Measurements from ENCODE around the gene ODAD3. TPM values are rescaled to one million over a fixed set of nuclear protein-coding genes. Genes with fewer than 3 reads are reported as not detected.
A peak's percentile ranks its signal among the peaks of the same experiment; 100 is the strongest.

ODAD3 gene
- total RNA-seq, 1 experiment from 2014 or later, result 1.9 TPM

DNA sequence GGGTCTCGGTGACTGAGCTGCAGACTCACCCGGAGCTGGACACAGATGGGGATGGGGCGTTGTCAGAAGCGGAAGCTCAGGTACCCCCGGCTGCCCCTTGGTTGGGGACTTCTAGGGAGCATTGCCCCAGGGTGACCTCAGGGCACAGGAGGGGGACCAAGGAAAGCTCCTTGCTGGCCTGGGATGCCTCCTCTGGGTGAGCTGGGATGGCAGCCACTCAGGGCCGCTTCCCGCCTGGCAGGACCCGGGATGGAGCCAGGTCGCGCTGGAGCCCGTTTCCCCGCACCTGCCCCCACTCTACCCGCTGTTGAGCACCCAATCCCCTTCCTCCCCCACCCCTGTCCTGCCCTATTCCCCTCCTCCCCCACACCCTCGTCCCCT is 11.3 kb upstream of the ODAD3 start:
- ChIA-PET CTCF (interaction anchor here (0.6 kb wide), 1 partner anchor 152 kb away, joined by 5 read pairs; no protein-coding TSS in a partner anchor), POLR2A (no interaction called here)
- in situ Hi-C loops (cut with HindIII; ENCODE audit: low pct_unique_long_range_greater_than_20kb, low sequenced_read_pairs), result no loop called here
- no TSS peak for BruUV-seq (replicated peaks)
- no peaks in the 10 kb centered on the region for H3K4me1 ChIP-seq (ENCODE audit: control insufficient read depth, insufficient read depth, low read length)
- ATAC-seq (peak; percentile 54), DNase-seq (ENCODE audit: low read depth, low spot score) (no peak)
- TF ChIP-seq SIN3A (IDR thresholded peaks at IDR 0.05; ENCODE audit: borderline replicate concordance, insufficient read depth, low read depth, low read length) (no peak), TCF7L2 (IDR thresholded peaks at IDR 0.05; ENCODE audit: low read depth, low read length) (no peak)
- TF ChIP-seq, protein P1, sequence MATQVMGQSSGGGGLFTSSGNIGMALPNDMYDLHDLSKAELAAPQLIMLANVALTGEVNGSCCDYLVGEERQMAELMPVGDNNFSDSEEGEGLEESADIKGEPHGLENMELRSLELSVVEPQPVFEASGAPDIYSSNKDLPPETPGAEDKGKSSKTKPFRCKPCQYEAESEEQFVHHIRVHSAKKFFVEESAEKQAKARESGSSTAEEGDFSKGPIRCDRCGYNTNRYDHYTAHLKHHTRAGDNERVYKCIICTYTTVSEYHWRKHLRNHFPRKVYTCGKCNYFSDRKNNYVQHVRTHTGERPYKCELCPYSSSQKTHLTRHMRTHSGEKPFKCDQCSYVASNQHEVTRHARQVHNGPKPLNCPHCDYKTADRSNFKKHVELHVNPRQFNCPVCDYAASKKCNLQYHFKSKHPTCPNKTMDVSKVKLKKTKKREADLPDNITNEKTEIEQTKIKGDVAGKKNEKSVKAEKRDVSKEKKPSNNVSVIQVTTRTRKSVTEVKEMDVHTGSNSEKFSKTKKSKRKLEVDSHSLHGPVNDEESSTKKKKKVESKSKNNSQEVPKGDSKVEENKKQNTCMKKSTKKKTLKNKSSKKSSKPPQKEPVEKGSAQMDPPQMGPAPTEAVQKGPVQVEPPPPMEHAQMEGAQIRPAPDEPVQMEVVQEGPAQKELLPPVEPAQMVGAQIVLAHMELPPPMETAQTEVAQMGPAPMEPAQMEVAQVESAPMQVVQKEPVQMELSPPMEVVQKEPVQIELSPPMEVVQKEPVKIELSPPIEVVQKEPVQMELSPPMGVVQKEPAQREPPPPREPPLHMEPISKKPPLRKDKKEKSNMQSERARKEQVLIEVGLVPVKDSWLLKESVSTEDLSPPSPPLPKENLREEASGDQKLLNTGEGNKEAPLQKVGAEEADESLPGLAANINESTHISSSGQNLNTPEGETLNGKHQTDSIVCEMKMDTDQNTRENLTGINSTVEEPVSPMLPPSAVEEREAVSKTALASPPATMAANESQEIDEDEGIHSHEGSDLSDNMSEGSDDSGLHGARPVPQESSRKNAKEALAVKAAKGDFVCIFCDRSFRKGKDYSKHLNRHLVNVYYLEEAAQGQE (IDR thresholded peaks at IDR 0.05; ENCODE audit: insufficient read depth in 1 of 2, low read depth in 2 of 2, low read length in 1 of 2), result no peak
- TF ChIP-seq, protein P2, sequence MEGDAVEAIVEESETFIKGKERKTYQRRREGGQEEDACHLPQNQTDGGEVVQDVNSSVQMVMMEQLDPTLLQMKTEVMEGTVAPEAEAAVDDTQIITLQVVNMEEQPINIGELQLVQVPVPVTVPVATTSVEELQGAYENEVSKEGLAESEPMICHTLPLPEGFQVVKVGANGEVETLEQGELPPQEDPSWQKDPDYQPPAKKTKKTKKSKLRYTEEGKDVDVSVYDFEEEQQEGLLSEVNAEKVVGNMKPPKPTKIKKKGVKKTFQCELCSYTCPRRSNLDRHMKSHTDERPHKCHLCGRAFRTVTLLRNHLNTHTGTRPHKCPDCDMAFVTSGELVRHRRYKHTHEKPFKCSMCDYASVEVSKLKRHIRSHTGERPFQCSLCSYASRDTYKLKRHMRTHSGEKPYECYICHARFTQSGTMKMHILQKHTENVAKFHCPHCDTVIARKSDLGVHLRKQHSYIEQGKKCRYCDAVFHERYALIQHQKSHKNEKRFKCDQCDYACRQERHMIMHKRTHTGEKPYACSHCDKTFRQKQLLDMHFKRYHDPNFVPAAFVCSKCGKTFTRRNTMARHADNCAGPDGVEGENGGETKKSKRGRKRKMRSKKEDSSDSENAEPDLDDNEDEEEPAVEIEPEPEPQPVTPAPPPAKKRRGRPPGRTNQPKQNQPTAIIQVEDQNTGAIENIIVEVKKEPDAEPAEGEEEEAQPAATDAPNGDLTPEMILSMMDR (IDR thresholded peaks at IDR 0.05), result no peak
- H3K36me3 ChIP-seq (ENCODE audit: control insufficient read depth, insufficient read depth, low read length), result no peaks in the 10 kb centered on the region; the same call in 1 of the 2 replicates
- no peaks in the 10 kb centered on the region for H3K9me3 ChIP-seq (ENCODE audit: control insufficient read depth, insufficient read depth, low read depth, low read length)
- intact Hi-C loops (cut with micrococcal nuclease; ENCODE audit: unreplicated experiment), result loop anchor here (2.0 kb wide), 1 partner anchor 65 kb away; no protein-coding TSS in a partner anchor
- H3K27me3 ChIP-seq (ENCODE audit: control insufficient read depth, insufficient read depth, low read length), result no peaks in the 10 kb centered on the region
- no peak overlapping the region for H3K27ac ChIP-seq (ENCODE audit: low read length)
- no peak overlapping the region for H3K4me3 ChIP-seq (ENCODE audit: low read depth in 2 of 2, low read length in 2 of 2)

DNA sequence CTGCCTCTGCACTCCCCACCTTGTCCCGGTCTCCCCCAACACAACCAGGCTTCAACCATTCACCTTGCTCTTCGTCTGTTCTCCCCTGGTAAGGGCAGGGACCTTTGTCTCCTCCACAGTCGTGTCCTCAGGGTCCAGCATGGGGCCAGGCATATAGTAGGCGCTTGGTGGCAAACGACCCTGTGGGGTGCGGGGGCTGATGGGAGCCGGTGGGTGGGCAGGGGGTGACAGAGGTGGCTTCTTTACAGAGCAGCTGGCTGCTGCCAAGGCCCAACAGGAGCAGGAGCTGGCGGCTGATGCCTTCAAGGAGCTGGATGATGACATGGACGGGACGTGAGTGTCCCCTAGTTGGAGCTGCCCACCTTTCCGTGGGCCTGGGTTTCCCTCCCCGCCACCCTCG is 10.2 kb upstream of the ODAD3 start:
- Histone ChIP-seq H3K4me3 (ENCODE audit: low read depth in 2 of 2, low read length in 2 of 2) (no peak overlapping the region), H3K4me1 (ENCODE audit: control insufficient read depth, insufficient read depth, low read length) (no peaks in the 10 kb centered on the region), H3K9me3 (ENCODE audit: control insufficient read depth, insufficient read depth, low read depth, low read length) (no peaks in the 10 kb centered on the region), H3K36me3 (ENCODE audit: control insufficient read depth, insufficient read depth, low read length) (no peaks in the 10 kb centered on the region; the same call in 1 of the 2 replicates), H3K27me3 (ENCODE audit: control insufficient read depth, insufficient read depth, low read length) (no peaks in the 10 kb centered on the region), H3K27ac (ENCODE audit: low read length) (no peak overlapping the region)
- DNase-seq (ENCODE audit: low read depth, low spot score), result no peak
- ChIA-PET POLR2A (no interaction called here), CTCF (interaction anchor here (0.6 kb wide), 1 partner anchor 82 kb away, joined by 4 read pairs; no protein-coding TSS in a partner anchor)
- in situ Hi-C loops (cut with HindIII; ENCODE audit: low pct_unique_long_range_greater_than_20kb, low sequenced_read_pairs) (no loop called here), intact Hi-C loops (cut with micrococcal nuclease; ENCODE audit: unreplicated experiment) (no loop called here)
- ATAC-seq, result no peak
- TF ChIP-seq, protein P2 (IDR thresholded peaks at IDR 0.05), result no peak
- TF ChIP-seq POLR2AphosphoS5 (IDR thresholded peaks at IDR 0.05; ENCODE audit: low read depth, low read length), result no peak
- TF ChIP-seq SIN3A (IDR thresholded peaks at IDR 0.05; ENCODE audit: borderline replicate concordance, insufficient read depth, low read depth, low read length), result no peak
- no peak for TF ChIP-seq TCF7L2 (IDR thresholded peaks at IDR 0.05; ENCODE audit: low read depth, low read length)
- TF ChIP-seq, protein P1 (IDR thresholded peaks at IDR 0.05; ENCODE audit: insufficient read depth in 1 of 2, low read depth in 2 of 2, low read length in 1 of 2), result no peak
- no TSS peak for BruUV-seq (replicated peaks)
